ENCODE results near the gene ZFYVE21. TPM values are rescaled to one million over a fixed set of nuclear protein-coding genes. Genes with fewer than 3 reads are reported as not detected.

Gene ZFYVE21
- total RNA-seq, 4 donors from 2014 or later, result 40.3 to 81.2 (median 59.0) TPM

GRCh38 chr14:103755060-103755459 is 39.5 kb downstream of the ZFYVE21 start:
- H3K27ac ChIP-seq, result no peak overlapping the region
- H3K4me3 ChIP-seq, result no peak overlapping the region
- TF ChIP-seq POLR2A (IDR thresholded peaks at IDR 0.05), result no peak
- no peak for TF ChIP-seq CTCF (IDR thresholded peaks at IDR 0.05)
- peaks cover 0 to 16% (median 0%) of the 10 kb centered on the region in 3 donors for H3K36me3 ChIP-seq
- DNase-seq, result no peak
- no peaks in the 10 kb centered on the region for H3K9me3 ChIP-seq
- no peaks in the 10 kb centered on the region for H3K27me3 ChIP-seq
- no peaks in the 10 kb centered on the region for H3K4me1 ChIP-seq

- no peak overlapping the region for H3K4me3 ChIP-seq
- no peaks in the 10 kb centered on the region for H3K9me3 ChIP-seq
- no peak overlapping the region for H3K27ac ChIP-seq
- DNase-seq, result no peak
- peaks cover 0 to 5% (median 0%) of the 10 kb centered on the region in 3 donors for H3K36me3 ChIP-seq
- TF ChIP-seq POLR2A (IDR thresholded peaks at IDR 0.05) (no peak), CTCF (IDR thresholded peaks at IDR 0.05) (no peak)
- no peaks in the 10 kb centered on the region for H3K4me1 ChIP-seq
- no peaks in the 10 kb centered on the region for H3K27me3 ChIP-seq
Observed at GRCh38 chr14:103758059-103758776, 42.6 kb downstream of the ZFYVE21 start.

GRCh38 chr14:103762036-103762435 is 46.4 kb downstream of the ZFYVE21 start:
- no peak for DNase-seq
- Histone ChIP-seq H3K9me3 (no peaks in the 10 kb centered on the region), H3K4me3 (no peak overlapping the region), H3K27me3 (no peaks in the 10 kb centered on the region), H3K4me1 (no peaks in the 10 kb centered on the region), H3K27ac (no peak overlapping the region), H3K36me3 (peaks cover 0 to 4% (median 0%) of the 10 kb centered on the region in 3 donors)
- TF ChIP-seq POLR2A (IDR thresholded peaks at IDR 0.05), result no peak

GRCh38 chr14:103762541-103762940 is 46.9 kb downstream of the ZFYVE21 start:
- no peak for TF ChIP-seq CTCF (IDR thresholded peaks at IDR 0.05)
- TF ChIP-seq POLR2A (IDR thresholded peaks at IDR 0.05), result no peak
- no peaks in the 10 kb centered on the region for H3K36me3 ChIP-seq
- H3K27ac ChIP-seq, result no peak overlapping the region
- H3K27me3 ChIP-seq, result no peaks in the 10 kb centered on the region
- H3K4me3 ChIP-seq, result no peak overlapping the region
- DNase-seq, result no peak
- no peaks in the 10 kb centered on the region for H3K9me3 ChIP-seq
- H3K4me1 ChIP-seq, result no peaks in the 10 kb centered on the region

GRCh38 chr14:103763730-103764488 is 48.3 kb downstream of the ZFYVE21 start:
- no peaks in the 10 kb centered on the region for H3K36me3 ChIP-seq
- TF ChIP-seq POLR2A (IDR thresholded peaks at IDR 0.05) (no peak), CTCF (IDR thresholded peaks at IDR 0.05) (no peak)

GRCh38 chr14:103765526-103765925 is 49.9 kb downstream of the ZFYVE21 start:
- H3K27me3 ChIP-seq, result no peaks in the 10 kb centered on the region
- H3K9me3 ChIP-seq, result no peaks in the 10 kb centered on the region
- no peak for DNase-seq
- H3K4me1 ChIP-seq, result no peaks in the 10 kb centered on the region
- TF ChIP-seq POLR2A (IDR thresholded peaks at IDR 0.05) (no peak), CTCF (IDR thresholded peaks at IDR 0.05) (no peak)
- H3K27ac ChIP-seq, result no peak overlapping the region
- H3K4me3 ChIP-seq, result no peak overlapping the region
- peaks cover 0 to 4% (median 0%) of the 10 kb centered on the region in 3 donors for H3K36me3 ChIP-seq

More at GRCh38 chr14:103763730-103764488, 48.3 kb downstream of the ZFYVE21 start:
- H3K27ac ChIP-seq, result no peak overlapping the region
- no peaks in the 10 kb centered on the region for H3K4me1 ChIP-seq
- H3K9me3 ChIP-seq, result no peaks in the 10 kb centered on the region
- no peak overlapping the region for H3K4me3 ChIP-seq
- DNase-seq, result no peak
- H3K27me3 ChIP-seq, result no peaks in the 10 kb centered on the region
